ENCODE measurements around the gene ALAS1. TPM values are rescaled to one million over a fixed set of nuclear protein-coding genes. Genes with fewer than 3 reads are reported as not detected.

Gene ALAS1
- polyA plus RNA-seq, 1 donor (not counting 4 experiments of a cell fraction or from before 2014, with no cell fraction given), result 74.1 TPM

DNA sequence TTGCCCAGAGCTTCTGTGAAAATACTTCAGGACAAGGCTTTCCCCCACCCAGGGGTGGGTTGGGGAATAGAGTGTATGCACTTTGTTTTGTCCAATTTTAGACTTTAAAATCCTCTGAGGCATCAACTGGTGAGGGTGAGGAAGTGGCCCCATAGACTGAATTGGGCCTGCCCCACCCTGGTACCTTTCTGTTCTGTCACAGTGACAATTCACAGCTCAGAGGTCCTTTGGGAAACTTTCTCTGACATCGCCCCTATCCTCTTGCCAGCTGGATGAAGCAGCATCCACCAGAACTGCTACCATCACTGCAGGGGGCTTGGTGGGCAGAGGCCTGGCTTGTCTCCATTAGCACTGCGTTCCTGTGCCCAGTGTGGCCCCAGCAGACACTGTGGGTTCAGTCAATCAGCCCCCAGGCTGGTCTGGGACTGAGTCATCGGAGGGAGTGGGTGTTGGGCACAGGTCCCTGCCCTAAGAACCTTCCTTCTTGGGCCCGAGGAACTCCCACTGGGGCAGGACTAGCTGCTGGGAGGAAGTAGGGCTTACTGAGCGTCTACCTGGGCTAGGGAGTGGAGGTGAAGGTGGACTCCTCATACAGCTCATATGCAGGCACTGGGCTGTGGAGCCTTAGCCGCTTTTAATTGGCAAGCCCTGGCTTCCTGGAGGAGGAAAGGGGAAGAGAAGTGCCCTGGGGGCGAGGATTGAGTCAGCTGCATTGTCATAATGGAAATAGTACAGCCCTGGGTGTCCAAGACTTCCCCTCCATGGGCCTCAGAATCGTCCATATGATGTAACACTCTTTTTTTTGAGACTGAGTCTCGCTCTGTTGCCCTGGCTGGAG is 46.0 kb downstream of the ALAS1 start:
- DNase-seq (ENCODE audit: low read depth, low spot score), result peak; percentile 66
- no peaks in the 10 kb centered on the region for H3K27me3 ChIP-seq (ENCODE audit: control insufficient read depth, extremely low read depth, insufficient read depth, low read length)
- TF ChIP-seq EZH2 (IDR thresholded peaks at IDR 0.05; ENCODE audit: low read length), result no peak
- TF ChIP-seq, protein P1, sequence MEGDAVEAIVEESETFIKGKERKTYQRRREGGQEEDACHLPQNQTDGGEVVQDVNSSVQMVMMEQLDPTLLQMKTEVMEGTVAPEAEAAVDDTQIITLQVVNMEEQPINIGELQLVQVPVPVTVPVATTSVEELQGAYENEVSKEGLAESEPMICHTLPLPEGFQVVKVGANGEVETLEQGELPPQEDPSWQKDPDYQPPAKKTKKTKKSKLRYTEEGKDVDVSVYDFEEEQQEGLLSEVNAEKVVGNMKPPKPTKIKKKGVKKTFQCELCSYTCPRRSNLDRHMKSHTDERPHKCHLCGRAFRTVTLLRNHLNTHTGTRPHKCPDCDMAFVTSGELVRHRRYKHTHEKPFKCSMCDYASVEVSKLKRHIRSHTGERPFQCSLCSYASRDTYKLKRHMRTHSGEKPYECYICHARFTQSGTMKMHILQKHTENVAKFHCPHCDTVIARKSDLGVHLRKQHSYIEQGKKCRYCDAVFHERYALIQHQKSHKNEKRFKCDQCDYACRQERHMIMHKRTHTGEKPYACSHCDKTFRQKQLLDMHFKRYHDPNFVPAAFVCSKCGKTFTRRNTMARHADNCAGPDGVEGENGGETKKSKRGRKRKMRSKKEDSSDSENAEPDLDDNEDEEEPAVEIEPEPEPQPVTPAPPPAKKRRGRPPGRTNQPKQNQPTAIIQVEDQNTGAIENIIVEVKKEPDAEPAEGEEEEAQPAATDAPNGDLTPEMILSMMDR (optimal IDR thresholded peaks at IDR 0.05 in 1 of 3, IDR thresholded peaks at IDR 0.05 in 1 of 3, conservative IDR thresholded peaks at IDR 0.05 in 1 of 3; ENCODE audit: extremely low read depth in 1 of 3, insufficient read depth in 2 of 3, low read length in 3 of 3), result no peak
- dilution Hi-C loops (cut with MboI; ENCODE audit: extremely low pct_ligation_motif_present, low sequenced_read_pairs), result no loop called here
- H3K9me3 ChIP-seq (ENCODE audit: control insufficient read depth, low read depth, low read length), result no peaks in the 10 kb centered on the region
- peaks cover 0 to under 1% of the 10 kb centered on the region in 2 experiments for H3K36me3 ChIP-seq (ENCODE audit: control insufficient read depth in 2 of 2, extremely low read depth in 1 of 2, insufficient read depth in 2 of 2, low read length in 2 of 2)
- H3K9ac ChIP-seq (ENCODE audit: control insufficient read depth, extremely low read depth, insufficient read depth, low read length), result no peak overlapping the region
- H3K27ac ChIP-seq (ENCODE audit: control insufficient read depth, insufficient read depth, low read length), result peak overlapping the region; percentile 59
- peak overlapping the region; percentile 69 for H3K4me2 ChIP-seq (ENCODE audit: control insufficient read depth, extremely low read depth, insufficient read depth, low read depth, low read length)
- H3K79me2 ChIP-seq (ENCODE audit: control insufficient read depth, insufficient read depth, low read length), result peaks cover 8% of the 10 kb centered on the region
- FAIRE-seq, result peak; percentile 75
- H3K9me1 ChIP-seq (ENCODE audit: control insufficient read depth, extremely low read depth, insufficient read depth, low read length), result no peaks in the 10 kb centered on the region
- H4K20me1 ChIP-seq (ENCODE audit: control insufficient read depth, extremely low read depth, insufficient read depth, low read length), result no peaks in the 10 kb centered on the region
- peak overlapping the region in 1 of 3 experiments; percentile 17 for H3K4me3 ChIP-seq (ENCODE audit: control insufficient read depth in 2 of 3, extremely low read depth in 1 of 3, insufficient read depth in 2 of 3, low read depth in 1 of 3, low read length in 3 of 3)
- peak overlapping the region; percentile 58 for H2AFZ ChIP-seq (ENCODE audit: control insufficient read depth, low read length)
- peaks cover 42% of the 10 kb centered on the region for H3K4me1 ChIP-seq (ENCODE audit: control insufficient read depth, extremely low read depth, insufficient read depth, low read length)

DNA sequence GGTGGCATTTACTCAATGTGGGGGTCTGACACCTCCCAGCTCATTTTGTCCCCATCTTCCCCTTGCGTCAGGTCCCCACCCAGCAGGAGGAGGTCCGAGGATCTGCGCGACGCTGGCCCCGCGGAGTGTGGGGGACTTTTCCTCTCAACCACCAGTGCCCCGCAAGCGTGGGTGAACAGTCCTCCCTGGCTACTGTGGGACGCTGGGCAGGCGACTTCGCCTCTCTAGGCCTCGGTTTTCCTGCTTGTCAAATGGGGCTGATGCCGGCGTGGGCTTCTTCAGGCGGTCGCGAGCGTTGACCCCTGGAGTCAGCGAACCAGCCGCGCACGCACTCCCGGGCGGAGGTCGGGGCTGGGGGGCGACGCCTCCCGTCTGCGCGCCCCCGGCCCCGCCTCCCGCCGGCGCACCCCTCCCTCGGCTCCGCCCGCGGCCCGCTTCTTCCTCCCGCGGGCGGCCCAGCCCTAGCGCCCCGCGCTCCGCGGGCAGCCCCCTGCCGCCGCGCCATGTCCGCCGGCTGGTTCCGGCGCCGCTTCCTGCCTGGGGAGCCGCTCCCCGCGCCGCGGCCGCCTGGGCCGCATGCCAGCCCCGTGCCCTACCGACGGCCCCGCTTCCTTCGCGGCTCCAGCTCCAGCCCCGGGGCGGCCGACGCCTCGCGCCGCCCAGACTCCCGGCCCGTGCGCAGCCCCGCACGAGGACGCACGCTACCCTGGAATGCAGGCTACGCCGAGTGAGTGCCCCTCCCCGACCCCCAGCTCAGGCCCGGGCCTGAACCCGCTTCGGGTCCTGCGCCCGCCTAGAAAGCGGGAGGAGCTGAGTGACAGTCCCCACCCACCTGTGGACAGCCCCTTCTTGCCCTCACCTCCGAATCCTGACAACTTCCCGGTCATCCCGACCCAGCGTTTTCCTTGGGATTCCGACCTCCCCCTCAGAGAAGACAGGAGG is 47.6 kb downstream of the ALAS1 start, which contains the start of gene PPM1M:
Gene PPM1M (plus strand): TSS at position 438 of the 942 bp plus-strand sequence. CDS start 66 bp downstream, at position 504.
- H3K27ac ChIP-seq (ENCODE audit: control insufficient read depth, insufficient read depth, low read length), result no peak within 1 kb of the TSS
- H3K4me1 ChIP-seq (ENCODE audit: control insufficient read depth, extremely low read depth, insufficient read depth, low read length), result peaks cover 32% of the 10 kb centered on the region
- peak within 1 kb of the TSS; percentile 70 for H3K9ac ChIP-seq (ENCODE audit: control insufficient read depth, extremely low read depth, insufficient read depth, low read length)
- no peaks in the 10 kb centered on the region for H4K20me1 ChIP-seq (ENCODE audit: control insufficient read depth, extremely low read depth, insufficient read depth, low read length)
- H3K9me3 ChIP-seq (ENCODE audit: control insufficient read depth, low read depth, low read length), result no peaks in the 10 kb centered on the region
- H3K79me2 ChIP-seq (ENCODE audit: control insufficient read depth, insufficient read depth, low read length), result no peaks in the 10 kb centered on the region
- no peak for TF ChIP-seq EZH2 (IDR thresholded peaks at IDR 0.05; ENCODE audit: low read length)
- TF ChIP-seq, protein P1 (optimal IDR thresholded peaks at IDR 0.05 in 1 of 3, IDR thresholded peaks at IDR 0.05 in 1 of 3, conservative IDR thresholded peaks at IDR 0.05 in 1 of 3; ENCODE audit: extremely low read depth in 1 of 3, insufficient read depth in 2 of 3, low read length in 3 of 3), result no peak
- no peaks in the 10 kb centered on the region for H3K9me1 ChIP-seq (ENCODE audit: control insufficient read depth, extremely low read depth, insufficient read depth, low read length)
- FAIRE-seq (no peak), DNase-seq (ENCODE audit: low read depth, low spot score) (no peak)
- no peaks in the 10 kb centered on the region for H3K27me3 ChIP-seq (ENCODE audit: control insufficient read depth, extremely low read depth, insufficient read depth, low read length)
- H2AFZ ChIP-seq (ENCODE audit: control insufficient read depth, low read length), result peak within 1 kb of the TSS; percentile 48
- peaks cover 11 to 14% of the 10 kb centered on the region in 2 experiments for H3K36me3 ChIP-seq (ENCODE audit: control insufficient read depth in 2 of 2, extremely low read depth in 1 of 2, insufficient read depth in 2 of 2, low read length in 2 of 2)
- H3K4me3 ChIP-seq (ENCODE audit: control insufficient read depth in 2 of 3, extremely low read depth in 1 of 3, insufficient read depth in 2 of 3, low read depth in 1 of 3, low read length in 3 of 3), result peak within 1 kb of the TSS; percentile 13 to 58 (median 54)
- dilution Hi-C loops (cut with MboI; ENCODE audit: extremely low pct_ligation_motif_present, low sequenced_read_pairs), result no loop called here
- peak within 1 kb of the TSS; percentile 69 for H3K4me2 ChIP-seq (ENCODE audit: control insufficient read depth, extremely low read depth, insufficient read depth, low read depth, low read length)
